ENCODE results near the gene C13orf42.

GRCh38 chr13:51155776-51156515, 44.9 kb upstream of the C13orf42 start:
- TF ChIP-seq, protein P1, sequence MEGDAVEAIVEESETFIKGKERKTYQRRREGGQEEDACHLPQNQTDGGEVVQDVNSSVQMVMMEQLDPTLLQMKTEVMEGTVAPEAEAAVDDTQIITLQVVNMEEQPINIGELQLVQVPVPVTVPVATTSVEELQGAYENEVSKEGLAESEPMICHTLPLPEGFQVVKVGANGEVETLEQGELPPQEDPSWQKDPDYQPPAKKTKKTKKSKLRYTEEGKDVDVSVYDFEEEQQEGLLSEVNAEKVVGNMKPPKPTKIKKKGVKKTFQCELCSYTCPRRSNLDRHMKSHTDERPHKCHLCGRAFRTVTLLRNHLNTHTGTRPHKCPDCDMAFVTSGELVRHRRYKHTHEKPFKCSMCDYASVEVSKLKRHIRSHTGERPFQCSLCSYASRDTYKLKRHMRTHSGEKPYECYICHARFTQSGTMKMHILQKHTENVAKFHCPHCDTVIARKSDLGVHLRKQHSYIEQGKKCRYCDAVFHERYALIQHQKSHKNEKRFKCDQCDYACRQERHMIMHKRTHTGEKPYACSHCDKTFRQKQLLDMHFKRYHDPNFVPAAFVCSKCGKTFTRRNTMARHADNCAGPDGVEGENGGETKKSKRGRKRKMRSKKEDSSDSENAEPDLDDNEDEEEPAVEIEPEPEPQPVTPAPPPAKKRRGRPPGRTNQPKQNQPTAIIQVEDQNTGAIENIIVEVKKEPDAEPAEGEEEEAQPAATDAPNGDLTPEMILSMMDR (conservative IDR thresholded peaks at IDR 0.05; ENCODE audit: low read length), result no peak
- no peak for TF ChIP-seq EZH2phosphoT487 (IDR thresholded peaks at IDR 0.05; ENCODE audit: borderline replicate concordance)
